Neutrophil (primary cell): ENCODE measurements around the gene ZNF469.

Experiments used
- H3K27ac ChIP-seq: fragments of 200-600 bp; sonication (generic); 2 replicates; pipeline ENCODE4 v1.5.1; 2016; ENCODE audit warnings: mild to moderate bottlenecking, moderate library complexity
- H3K27me3 ChIP-seq: fragments of 200-600 bp; sonication (generic); 2 replicates; pipeline ENCODE4 v1.6.0; 2016; ENCODE audit warnings: mild to moderate bottlenecking
- H3K36me3 ChIP-seq: fragments of 200-600 bp; sonication (generic); 2 replicates; pipeline ENCODE4 v1.5.1; 2017
- H3K4me1 ChIP-seq, 2 experiments: fragments of 200-600 bp in 1 of 2; sonication (generic) in 1 of 2; 1 replicate in 1 of 2; 2 replicates in 1 of 2; pipeline versions ENCODE4 v1.5.1 to v1.6.1; 2013 to 2016; ENCODE audit warnings: low read depth in 1 of 2, low read length in 1 of 2, mild to moderate bottlenecking in 1 of 2, moderate library complexity in 1 of 2; ENCODE audit not compliant: control insufficient read depth in 1 of 2, insufficient read depth in 1 of 2
- H3K4me3 ChIP-seq, 2 experiments: fragments of 200-600 bp in 1 of 2; sonication (generic) in 1 of 2; 1 replicate in 1 of 2; 2 replicates in 1 of 2; pipeline ENCODE4 v1.5.1; 2013 to 2016; ENCODE audit warnings: low read depth in 1 of 2, low read length in 1 of 2, mild to moderate bottlenecking in 1 of 2, moderate library complexity in 1 of 2
- H3K9me3 ChIP-seq: fragments of 200-600 bp; sonication (generic); 2 replicates; pipeline ENCODE4 v1.5.1; 2016
- CTCF ChIP-seq: fragments of 200-600 bp; sonication (generic); IDR thresholded peaks from 2 replicates; pipeline ENCODE4 v1.5.1; 2016; ENCODE audit warnings: antibody characterized with exemption

The ZNF469 gene

GRCh38 chr16:88349903-88350900 lies 32.6 kb upstream of the ZNF469 start:
- Histone ChIP-seq H3K27ac (no peak overlapping the region), H3K4me3 (no peak overlapping the region), H3K36me3 (no peaks in the 10 kb centered on the region), H3K9me3 (no peaks in the 10 kb centered on the region), H3K4me1 (no peaks in the 10 kb centered on the region), H3K27me3 (no peaks in the 10 kb centered on the region)
- TF ChIP-seq CTCF, result no peak

GRCh38 chr16:88350922-88351321 lies 31.8 kb upstream of the ZNF469 start:
- Histone ChIP-seq H3K4me1 (no peaks in the 10 kb centered on the region), H3K27me3 (no peaks in the 10 kb centered on the region), H3K9me3 (no peaks in the 10 kb centered on the region), H3K4me3 (no peak overlapping the region), H3K27ac (no peak overlapping the region), H3K36me3 (no peaks in the 10 kb centered on the region)
- TF ChIP-seq CTCF, result no peak

GRCh38 chr16:88351491-88352101 lies 31.2 kb upstream of the ZNF469 start:
- no peaks in the 10 kb centered on the region for H3K27me3 ChIP-seq

GRCh38 chr16:88352261-88353200 lies 30.2 kb upstream of the ZNF469 start:
- Histone ChIP-seq H3K36me3 (no peaks in the 10 kb centered on the region), H3K4me3 (no peak overlapping the region), H3K4me1 (no peaks in the 10 kb centered on the region), H3K27me3 (no peaks in the 10 kb centered on the region), H3K9me3 (no peaks in the 10 kb centered on the region), H3K27ac (no peak overlapping the region)
- TF ChIP-seq CTCF, result no peak

More at GRCh38 chr16:88351491-88352101, 31.2 kb upstream of the ZNF469 start:
- Histone ChIP-seq H3K27ac (no peak overlapping the region), H3K36me3 (no peaks in the 10 kb centered on the region), H3K4me3 (no peak overlapping the region), H3K9me3 (no peaks in the 10 kb centered on the region), H3K4me1 (no peaks in the 10 kb centered on the region)
- no peak for TF ChIP-seq CTCF

GRCh38 chr16:88353232-88353631 lies 29.5 kb upstream of the ZNF469 start:
- H3K27ac ChIP-seq, result no peak overlapping the region
- no peaks in the 10 kb centered on the region for H3K4me1 ChIP-seq

More at GRCh38 chr16:88353232-88353631, 29.5 kb upstream of the ZNF469 start:
- Histone ChIP-seq H3K36me3 (no peaks in the 10 kb centered on the region), H3K4me3 (no peak overlapping the region), H3K9me3 (no peaks in the 10 kb centered on the region), H3K27me3 (no peaks in the 10 kb centered on the region)
- no peak for TF ChIP-seq CTCF
